GM19238 (cell line): ENCODE results near the gene ETV6.

Experiments used
- DNase-seq: peaks from one replicate; pipeline ENCODE4 v3.0.0; 2011; ENCODE audit warnings: low spot score; ENCODE audit not compliant: insufficient read length

The ETV6 gene

DNA sequence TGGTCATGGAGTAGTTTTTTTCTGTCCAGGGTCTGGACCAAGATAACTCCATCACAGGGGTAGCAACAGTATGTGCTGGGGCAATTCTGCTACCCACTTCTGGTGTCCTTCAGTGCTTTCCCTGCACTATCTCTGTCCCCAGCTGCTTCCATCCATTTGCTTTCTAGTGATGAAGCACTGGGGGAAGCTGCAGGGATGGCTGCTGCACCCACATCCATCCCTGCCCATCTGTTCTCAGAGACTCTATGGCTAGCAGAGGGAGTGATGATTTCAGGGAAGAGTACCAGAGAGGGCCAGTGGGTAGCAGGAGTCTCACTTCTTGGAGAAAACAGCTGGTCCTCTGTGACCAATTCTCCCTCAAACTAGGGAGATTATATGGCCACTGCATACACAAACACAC is 44.1 kb downstream of the ETV6 start:
- no peak for DNase-seq

GRCh38 chr12:11694528-11694927 is 45.1 kb downstream of the ETV6 start:
- DNase-seq = no peak

DNA sequence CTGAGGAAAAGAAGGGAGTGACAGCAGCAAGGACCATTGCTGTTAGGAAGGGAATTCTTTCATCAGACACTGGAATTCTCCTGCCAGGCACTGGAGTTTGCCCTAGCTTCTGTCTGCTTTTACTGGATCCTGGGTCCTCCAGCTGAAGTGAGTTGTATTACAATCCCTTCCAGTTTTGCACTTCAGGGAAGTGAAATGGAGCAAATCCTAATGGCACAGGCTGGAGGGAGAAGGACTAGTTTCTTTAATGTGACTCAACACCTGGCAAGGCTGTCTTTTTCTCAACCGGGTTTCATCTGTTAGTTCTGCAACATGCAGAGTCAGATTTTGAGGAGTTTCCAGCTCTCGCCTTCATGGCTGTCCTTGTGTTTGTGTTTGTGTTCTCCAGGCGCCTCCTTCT is 45.8 kb downstream of the ETV6 start:
- DNase-seq = no peak

DNA sequence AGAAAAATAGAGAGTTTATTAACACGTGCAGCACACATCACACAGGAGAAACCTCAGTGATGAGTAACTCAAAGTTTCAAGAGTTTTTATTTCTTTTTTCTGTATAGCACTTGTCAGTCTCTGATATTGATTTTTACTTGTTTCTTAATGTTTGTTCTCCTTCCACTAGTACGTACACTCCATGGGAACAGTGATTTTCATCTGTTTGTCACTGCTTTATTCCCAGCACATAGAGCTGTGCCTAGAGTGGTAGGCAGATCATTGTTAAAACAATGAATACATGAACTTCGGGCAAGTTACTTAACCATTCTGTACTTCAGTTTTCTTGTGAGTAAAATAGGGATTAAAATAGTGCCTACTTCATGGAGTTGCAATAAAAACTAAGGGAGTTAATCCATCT is 46.6 kb downstream of the ETV6 start:
- DNase-seq = no peak

DNA sequence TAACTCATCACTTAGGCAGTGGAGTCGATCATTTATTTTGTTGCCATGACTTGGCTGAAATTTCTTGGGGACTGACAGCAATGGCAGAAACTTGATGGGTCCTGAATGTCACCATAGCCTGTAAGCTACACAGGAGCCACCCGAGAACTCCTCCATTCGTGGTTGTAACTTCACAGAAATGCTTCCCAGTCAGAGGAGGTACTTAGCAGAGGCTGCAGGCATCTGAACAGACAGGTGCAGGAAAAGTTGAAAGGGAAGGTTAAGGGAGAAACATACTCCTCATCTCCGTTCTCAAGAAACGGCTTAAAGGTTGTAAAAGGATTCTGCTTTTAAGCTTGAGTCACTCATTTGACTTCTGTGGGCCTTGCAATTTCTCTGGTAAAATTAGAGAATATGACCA is 47.7 kb downstream of the ETV6 start:
- no peak for DNase-seq

DNA sequence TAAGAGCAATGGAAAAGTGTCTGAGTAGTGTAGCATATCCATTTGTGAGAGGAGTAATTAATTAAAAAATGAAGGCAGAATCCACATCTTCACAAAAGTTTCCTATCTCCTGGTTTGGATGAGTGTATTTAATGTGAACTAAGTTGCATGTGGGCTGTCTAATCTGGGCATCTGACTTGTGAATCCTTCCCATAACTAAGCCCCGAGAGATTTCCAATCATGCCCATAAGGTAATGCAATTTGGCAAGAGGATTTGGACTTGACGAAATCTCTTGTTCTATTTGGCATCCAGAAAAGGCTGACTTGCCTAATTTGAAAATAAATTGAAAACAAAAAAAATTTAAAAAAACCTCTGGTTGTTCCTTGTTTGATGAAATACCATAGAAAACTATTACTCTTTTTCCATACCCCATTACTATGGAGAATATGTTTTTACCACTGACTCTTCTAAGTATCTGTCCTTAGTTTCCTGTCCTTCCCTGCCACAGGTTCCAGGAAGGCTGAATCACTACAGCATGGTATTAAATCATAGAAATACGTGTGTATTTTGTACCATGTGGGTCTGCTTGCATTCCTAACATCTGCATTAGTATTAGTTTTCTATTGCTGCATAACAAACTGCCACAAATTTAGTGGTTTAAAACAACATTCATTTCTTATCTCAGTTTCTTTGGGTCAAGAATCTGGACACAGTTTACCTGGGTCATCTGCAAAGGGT is 48.4 kb downstream of the ETV6 start:
- no peak for DNase-seq

DNA sequence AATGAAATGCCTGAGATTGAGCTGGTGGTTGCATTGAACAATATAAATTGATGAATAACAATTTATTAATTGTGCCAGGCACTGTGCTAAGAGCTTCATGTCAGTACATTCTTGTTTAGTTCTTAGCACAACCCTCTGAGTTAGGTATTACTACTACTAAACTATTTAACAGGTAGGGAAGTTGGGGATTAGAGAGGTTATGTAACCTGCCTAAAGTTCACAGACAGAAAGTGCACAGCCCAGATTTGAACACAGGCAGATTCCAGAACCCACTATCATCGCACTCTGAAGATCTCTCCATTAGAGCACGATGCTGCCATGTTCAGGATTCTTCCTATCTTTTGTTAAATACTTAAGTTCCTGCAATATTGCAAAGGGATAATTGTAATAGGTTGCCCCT is 49.3 kb downstream of the ETV6 start:
- DNase-seq = no peak

DNA sequence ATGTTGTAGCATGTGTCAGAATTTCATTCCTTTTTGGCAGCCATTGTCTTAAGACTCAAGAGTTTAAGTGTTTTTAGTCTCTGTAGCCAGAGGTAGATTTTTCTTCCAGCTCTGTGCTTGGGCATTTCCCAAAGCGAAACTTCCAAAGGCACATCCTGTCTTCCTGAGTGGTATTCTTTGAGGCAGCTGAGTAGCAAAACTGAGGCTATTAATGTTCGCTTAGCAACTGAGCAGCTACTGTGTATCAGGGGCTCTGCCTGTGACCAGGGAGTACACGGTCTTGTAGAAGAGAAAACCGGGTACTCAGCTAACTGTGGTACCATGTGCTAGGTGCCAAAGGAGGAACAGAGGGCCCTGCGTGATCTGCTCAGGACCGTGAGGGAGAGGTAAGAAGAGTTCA is 52.0 kb downstream of the ETV6 start:
- no peak for DNase-seq

DNA sequence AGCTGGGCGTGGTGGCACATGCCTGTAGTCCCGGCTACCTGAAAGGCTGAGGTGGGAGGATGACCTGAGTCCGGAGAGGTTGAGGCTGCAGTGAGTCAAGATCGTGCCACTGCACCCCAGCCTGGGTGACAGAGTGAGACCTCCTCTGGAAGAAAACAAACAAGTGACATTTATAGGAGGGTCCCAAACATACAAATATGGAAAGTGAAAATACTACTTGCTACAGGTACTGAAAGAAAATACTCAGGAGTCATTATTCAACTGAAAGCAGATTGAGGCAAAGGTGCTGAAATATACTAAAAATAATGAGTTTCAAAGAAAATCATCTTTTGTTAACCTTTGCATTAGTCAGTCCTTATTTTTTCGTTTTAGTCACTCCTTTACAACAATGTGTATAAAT is 53.5 kb downstream of the ETV6 start:
- DNase-seq = no peak

DNA sequence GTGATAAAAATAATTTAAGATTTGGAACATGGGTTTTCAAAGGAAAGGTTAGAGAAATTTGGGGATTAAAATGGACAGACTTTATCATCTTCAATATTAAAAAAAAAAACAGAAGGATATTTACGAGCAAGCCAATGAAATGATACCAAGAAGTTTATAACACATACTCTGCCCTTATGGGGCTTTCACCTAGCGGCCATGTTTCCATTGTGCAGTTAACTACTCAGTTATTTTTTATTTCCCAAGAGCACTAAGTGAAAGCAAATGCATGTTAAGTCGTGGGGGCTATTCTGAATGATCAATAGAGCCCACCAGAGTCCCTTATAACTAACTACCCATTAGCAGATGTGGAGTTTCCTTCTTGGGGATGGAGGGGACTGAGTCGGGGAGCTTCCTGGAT is 53.9 kb downstream of the ETV6 start:
- DNase-seq = no peak

DNA sequence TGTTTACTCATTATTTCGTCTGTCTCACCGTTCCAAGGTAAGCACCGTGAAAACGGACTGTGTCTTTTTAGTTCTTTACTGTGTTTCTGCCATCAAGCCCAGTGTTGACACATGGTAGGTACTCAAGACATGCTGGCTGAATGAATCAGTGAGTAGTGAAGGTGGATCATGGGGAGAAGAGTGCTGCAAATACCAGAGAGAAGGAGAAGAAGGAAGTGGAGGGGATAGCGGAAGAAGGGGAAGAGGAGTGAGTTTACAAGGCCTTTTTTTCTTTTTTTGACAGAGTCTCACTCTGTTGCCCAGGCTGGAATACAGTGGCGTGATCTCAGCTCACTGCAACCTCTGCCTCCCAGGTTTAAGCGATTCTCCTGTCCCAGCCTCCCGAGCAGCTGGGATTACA is 54.6 kb downstream of the ETV6 start:
- no peak for DNase-seq

- no peak for DNase-seq
Measured at GRCh38 chr12:11705010-11705409, 55.5 kb downstream of the ETV6 start.

- DNase-seq = no peak
Measured at GRCh38 chr12:11706509-11707379, 57.3 kb downstream of the ETV6 start.

GRCh38 chr12:11707535-11707934 is 58.1 kb downstream of the ETV6 start:
- no peak for DNase-seq

GRCh38 chr12:11709513-11709912 is 60.0 kb downstream of the ETV6 start:
- no peak for DNase-seq

DNA sequence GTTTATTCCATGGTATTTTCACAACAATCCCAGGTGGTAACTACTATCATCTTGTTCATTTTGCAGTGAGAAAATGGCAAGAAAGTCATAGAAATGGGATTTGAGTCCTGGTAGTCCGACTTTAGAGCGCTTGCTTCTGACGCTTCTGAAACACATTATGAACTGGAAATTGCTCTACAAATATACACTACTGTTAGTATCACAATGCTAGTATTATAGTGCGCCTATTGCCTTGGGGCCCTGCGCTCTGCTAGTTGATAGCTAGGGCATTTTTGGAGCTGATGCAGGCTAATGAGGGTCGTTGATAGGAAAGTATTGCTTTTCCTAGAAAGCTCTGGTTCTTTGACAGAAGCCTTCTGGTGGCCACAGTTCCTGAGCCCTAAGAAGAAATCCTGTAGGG is 61.0 kb downstream of the ETV6 start:
- DNase-seq = no peak

- DNase-seq = no peak
Measured at GRCh38 chr12:11710906-11711305, 61.4 kb downstream of the ETV6 start.

GRCh38 chr12:11711651-11712327 is 62.3 kb downstream of the ETV6 start:
- DNase-seq = no peak

- DNase-seq = no peak
Measured at GRCh38 chr12:11712491-11712890, 63.0 kb downstream of the ETV6 start.

DNA sequence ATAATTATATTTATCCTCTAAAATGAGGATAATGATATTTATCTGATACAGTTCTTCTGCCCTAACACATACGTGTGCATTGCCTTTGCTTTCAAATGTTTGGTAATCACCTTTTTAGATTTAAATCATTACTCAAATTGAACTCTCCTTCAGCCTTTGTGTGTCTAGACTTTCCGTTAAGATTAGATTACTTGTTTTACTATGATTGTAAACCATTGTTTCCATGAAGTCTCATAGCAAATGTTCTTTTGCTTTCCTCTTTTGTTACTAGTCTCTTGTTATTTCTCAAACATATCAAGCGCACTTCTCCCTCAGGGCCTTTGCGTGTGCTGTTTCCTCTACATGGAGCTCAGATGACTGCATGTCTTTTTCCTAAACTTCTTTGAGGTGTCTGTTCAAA is 63.7 kb downstream of the ETV6 start:
- DNase-seq = no peak

DNA sequence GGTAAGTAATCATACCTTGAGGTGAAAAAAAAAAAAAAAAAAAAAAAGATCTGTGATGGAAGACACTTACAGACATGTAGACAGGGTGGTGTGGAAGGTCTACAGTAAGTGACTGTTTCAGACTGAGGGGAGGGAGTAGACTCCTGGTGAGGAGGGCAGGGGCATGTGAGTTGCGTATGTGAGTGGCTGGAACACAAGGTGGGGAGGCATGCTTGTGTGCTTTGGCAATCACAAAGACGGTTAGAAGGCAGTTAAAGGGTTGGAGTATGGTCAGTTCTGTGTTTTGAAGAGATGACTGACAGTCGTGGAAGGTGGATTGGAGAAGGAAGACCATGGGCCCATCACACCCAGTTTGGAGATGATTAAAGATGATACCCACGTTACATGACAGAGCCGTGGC is 65.2 kb downstream of the ETV6 start:
- no peak for DNase-seq

- DNase-seq = no peak
Measured at GRCh38 chr12:11715621-11716020, 66.1 kb downstream of the ETV6 start.
